ENCODE results near the gene ASPM.

The ASPM gene

DNA sequence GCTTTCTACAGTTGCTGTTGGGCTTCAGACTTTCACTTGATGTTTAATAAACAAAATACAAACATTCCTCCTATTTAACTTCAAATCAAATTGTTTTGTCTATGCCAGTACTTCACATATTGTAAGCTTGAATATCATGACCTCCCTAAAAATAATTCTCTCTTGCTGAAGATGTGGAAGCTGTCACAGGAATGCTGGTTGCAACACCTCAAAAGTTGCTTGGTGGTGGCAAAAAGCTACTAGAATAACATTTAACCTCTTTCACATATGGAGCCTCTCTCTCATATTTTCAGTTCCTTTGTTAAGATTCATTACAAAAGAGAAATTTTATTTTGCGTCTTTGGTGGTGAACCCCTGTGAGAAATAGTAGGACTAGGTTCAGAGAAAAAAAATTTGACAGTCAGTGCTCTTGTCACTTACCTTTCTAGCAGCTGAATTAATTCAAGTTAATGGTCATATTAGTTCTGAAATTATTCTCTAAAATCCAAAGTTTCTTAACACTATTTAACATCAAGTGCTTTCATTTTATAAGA, 53.9 kb downstream of the ASPM start:
- ATAC-seq (replicated peaks) (no peak), DNase-seq (no peak)
- Mint-ChIP-seq H3K27me3 (no peaks in the 10 kb centered on the region), H3K36me3 (ENCODE audit: insufficient read depth) (no peaks in the 10 kb centered on the region), H3K4me1 (ENCODE audit: low read depth in 2 of 2) (no peaks in the 10 kb centered on the region), H3K4me3 (no peak overlapping the region), H3K9me3 (no peaks in the 10 kb centered on the region), H3K27ac (no peak overlapping the region)

DNA sequence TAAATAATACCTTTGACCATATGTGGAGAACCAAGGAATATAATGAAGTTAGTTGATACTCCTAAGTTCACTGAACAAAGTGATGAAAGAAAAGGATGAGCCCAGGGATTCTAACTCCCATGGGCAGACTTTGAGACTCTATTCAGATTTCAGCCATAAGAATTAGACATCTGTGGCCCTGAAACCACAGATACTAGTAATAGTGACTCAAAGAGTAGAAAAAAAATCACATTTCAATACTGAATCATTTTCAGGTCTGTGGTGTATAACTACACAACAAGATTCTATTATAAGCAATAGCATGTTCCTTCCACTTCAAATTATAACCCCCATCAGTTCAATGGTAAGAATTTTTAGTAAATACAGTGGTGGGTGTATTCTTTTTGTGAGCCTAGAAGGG, 63.0 kb downstream of the ASPM start:
- Mint-ChIP-seq H3K4me3 (no peak overlapping the region), H3K4me1 (ENCODE audit: low read depth in 2 of 2) (no peaks in the 10 kb centered on the region), H3K27ac (no peak overlapping the region), H3K36me3 (ENCODE audit: insufficient read depth) (no peaks in the 10 kb centered on the region), H3K9me3 (peaks cover 7 to 9% of the 10 kb centered on the region in 2 donors), H3K27me3 (peaks cover 6 to 7% of the 10 kb centered on the region in 2 donors)
- no peak for DNase-seq
- ATAC-seq (replicated peaks) = no peak

DNA sequence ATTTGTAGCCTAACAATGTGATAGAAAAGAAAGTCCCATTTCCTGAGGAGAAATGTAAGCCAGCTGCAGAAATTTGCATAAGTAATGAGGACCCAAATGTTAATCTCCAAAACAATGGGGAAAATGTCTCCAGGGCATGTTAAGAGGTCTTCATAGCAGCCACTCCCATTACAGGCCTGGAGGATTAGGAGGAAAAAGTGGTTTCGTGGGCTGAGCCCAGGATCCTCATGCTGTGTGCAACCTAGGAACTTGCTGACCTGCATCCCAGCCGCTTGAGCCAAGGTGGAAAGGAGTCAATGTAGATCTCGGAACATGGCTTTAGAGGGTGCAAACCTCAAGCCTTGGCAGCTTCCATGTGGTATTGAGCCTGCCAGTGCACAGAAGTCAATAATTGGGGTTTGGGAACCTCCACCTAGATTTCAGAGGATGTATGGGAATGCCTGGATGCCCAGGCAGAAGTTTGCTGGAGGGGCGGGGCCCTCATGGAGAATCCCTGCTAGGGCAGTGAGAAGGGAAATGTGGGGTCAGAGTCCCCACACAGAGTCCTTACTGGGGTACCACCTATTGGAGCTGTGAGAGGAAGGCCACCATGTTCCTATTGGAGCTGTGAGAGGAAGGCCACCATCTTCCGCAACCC, 65.2 kb downstream of the ASPM start:
- Mint-ChIP-seq H3K4me1 (ENCODE audit: low read depth in 2 of 2) (no peaks in the 10 kb centered on the region), H3K27me3 (peaks cover 6 to 7% of the 10 kb centered on the region in 2 donors), H3K36me3 (ENCODE audit: insufficient read depth) (no peaks in the 10 kb centered on the region), H3K4me3 (no peak overlapping the region), H3K9me3 (peaks cover 7 to 9% of the 10 kb centered on the region in 2 donors), H3K27ac (no peak overlapping the region)
- no peak for DNase-seq
- no peak for ATAC-seq (replicated peaks)

DNA sequence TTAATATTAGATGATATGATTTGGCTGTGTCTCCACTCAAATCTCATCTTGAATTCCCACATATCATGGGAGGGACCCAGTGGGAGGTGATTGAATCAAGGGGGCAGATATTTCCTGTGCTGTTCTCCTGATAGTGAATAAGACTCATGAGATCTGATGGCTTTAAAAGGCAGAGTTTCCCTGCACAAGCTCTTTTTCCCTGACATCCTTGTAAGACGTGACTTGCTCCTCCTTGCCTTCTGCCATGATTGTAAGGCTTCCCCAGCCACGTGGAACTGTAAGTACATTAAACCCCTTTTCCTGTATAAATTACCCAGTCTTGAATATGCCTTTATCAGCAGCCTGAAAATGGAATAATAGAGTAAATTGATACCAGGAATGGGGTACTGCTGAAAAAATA, 66.1 kb downstream of the ASPM start:
- Mint-ChIP-seq H3K4me3 (no peak overlapping the region), H3K4me1 (ENCODE audit: low read depth in 2 of 2) (no peaks in the 10 kb centered on the region), H3K36me3 (ENCODE audit: insufficient read depth) (no peaks in the 10 kb centered on the region), H3K27me3 (peaks cover 6 to 7% of the 10 kb centered on the region in 2 donors), H3K27ac (no peak overlapping the region), H3K9me3 (peaks cover 7 to 9% of the 10 kb centered on the region in 2 donors)
- ATAC-seq (replicated peaks) (no peak), DNase-seq (no peak)

DNA sequence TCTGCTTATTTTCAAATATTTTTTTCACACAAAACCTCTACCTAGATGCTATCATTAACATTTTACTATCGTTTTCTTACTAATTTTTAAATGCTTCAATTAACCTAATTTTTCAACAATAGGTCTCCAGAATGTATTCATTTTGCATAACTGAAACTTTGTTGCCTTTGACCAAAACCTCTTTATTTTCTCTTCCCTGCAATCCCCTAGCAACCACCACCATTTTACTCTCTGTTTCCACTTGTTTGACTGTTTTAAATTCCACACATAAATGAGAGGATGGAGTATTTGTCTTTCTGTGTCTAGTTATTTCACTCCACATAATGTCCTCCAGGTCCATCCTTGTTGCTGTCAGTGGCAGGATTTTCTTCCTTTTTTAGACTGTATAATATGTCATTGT, 69.9 kb downstream of the ASPM start:
- Mint-ChIP-seq H3K4me1 (ENCODE audit: low read depth in 2 of 2) (no peaks in the 10 kb centered on the region), H3K36me3 (ENCODE audit: insufficient read depth) (no peaks in the 10 kb centered on the region), H3K27ac (no peak overlapping the region), H3K27me3 (peaks cover 6 to 29% of the 10 kb centered on the region in 2 donors), H3K4me3 (no peak overlapping the region), H3K9me3 (peaks cover 7 to 8% of the 10 kb centered on the region in 2 donors)
- ATAC-seq (replicated peaks) (no peak), DNase-seq (no peak)

DNA sequence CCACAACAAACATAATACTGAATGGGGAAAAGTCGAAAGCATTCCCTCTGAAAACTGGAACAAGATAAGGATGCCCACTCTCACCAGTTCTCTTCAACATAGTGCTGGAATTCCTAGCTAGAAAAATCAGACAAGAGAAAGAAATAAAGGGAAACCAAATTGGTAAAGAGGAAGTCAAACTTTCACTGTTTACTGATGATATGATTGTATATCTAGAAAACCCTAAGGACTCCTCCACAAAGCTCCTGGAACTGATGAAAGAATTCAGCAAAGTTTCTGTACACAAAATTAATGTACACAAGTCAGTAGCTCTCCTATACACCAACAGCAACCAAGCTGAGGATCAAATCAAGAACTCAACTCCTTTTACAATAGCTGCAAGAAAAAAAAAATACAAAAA, 72.5 kb downstream of the ASPM start:
- no peak overlapping the region for H3K4me3 Mint-ChIP-seq
- H3K36me3 Mint-ChIP-seq (ENCODE audit: insufficient read depth) = no peaks in the 10 kb centered on the region
- H3K27me3 Mint-ChIP-seq = peaks cover 2 to 22% of the 10 kb centered on the region in 2 donors
- no peak overlapping the region for H3K27ac Mint-ChIP-seq
- H3K9me3 Mint-ChIP-seq = no peaks in the 10 kb centered on the region
- no peaks in the 10 kb centered on the region for H3K4me1 Mint-ChIP-seq (ENCODE audit: low read depth in 2 of 2)
- no peak for DNase-seq
- no peak for ATAC-seq (replicated peaks)

DNA sequence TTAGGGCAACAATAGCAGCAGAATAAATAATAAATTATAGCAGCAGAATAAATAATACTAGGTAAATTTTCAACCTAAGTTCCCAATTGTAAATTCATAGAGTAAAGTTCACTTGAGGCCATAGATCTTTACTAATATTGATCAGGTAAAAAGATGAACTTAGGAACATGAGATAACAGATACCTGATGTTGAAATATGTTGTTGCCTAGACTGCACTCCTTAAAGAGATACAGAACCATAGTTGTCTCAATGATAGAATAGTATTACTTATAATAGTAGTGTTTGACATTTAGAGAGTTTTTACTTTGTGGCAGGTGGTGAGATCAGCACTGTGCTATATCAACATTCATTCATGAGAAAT, 79.0 kb downstream of the ASPM start:
- H3K27ac Mint-ChIP-seq = no peak overlapping the region
- no peak for ATAC-seq (replicated peaks)

DNA sequence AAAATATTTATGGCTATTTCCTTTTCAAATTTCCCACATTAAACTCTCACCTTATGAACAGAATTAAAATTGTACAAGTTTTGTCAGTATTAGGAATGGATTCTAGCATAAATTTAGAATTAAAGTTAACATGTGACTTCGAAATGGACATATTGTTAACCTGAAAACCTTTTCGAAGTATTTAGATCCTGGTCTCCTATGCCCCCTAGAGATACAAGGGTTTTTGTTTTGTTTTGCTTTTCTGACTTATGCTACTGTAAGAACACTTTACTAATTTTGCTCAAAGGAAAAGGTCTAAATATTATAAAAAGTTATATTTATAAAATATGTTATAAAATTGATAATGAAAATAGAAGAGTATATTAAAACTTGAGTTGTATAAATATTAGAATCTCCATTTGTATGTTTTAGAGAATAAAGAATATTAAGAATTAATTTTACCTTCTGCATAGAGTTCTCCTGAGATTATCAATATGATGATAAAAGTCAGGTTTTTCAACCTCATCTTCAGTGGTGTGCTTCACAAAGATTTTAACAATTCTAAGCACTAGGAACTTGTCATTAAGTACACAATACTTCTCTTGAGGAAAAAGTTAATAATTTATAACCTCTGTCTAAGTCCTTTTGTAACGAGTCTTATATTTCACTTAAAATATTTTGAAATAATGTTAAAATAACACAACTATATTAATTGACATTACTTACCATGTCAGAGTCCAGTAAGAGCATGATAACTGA, 79.6 kb downstream of the ASPM start, which contains the start of gene F13B:
Gene F13B (minus strand): TSS at position 542 of the 738 bp plus-strand sequence. CDS start 37 bp downstream, at position 505.
- no peak within 1 kb of the TSS for H3K4me3 Mint-ChIP-seq
- no peaks in the 10 kb centered on the region for H3K36me3 Mint-ChIP-seq (ENCODE audit: insufficient read depth)
- DNase-seq (no peak), ATAC-seq (replicated peaks) (no peak)
- peaks cover 11 to 12% of the 10 kb centered on the region in 2 donors for H3K27me3 Mint-ChIP-seq
- no peaks in the 10 kb centered on the region for H3K9me3 Mint-ChIP-seq
- no peak within 1 kb of the TSS for H3K27ac Mint-ChIP-seq
- no peaks in the 10 kb centered on the region for H3K4me1 Mint-ChIP-seq (ENCODE audit: low read depth in 2 of 2)

More for the DNA sequence above, 79.0 kb downstream of the ASPM start:
- no peak for DNase-seq
- Mint-ChIP-seq H3K4me3 (no peak overlapping the region), H3K4me1 (ENCODE audit: low read depth in 2 of 2) (no peaks in the 10 kb centered on the region), H3K27me3 (peaks cover 11 to 18% of the 10 kb centered on the region in 2 donors), H3K9me3 (no peaks in the 10 kb centered on the region), H3K36me3 (ENCODE audit: insufficient read depth) (no peaks in the 10 kb centered on the region)

DNA sequence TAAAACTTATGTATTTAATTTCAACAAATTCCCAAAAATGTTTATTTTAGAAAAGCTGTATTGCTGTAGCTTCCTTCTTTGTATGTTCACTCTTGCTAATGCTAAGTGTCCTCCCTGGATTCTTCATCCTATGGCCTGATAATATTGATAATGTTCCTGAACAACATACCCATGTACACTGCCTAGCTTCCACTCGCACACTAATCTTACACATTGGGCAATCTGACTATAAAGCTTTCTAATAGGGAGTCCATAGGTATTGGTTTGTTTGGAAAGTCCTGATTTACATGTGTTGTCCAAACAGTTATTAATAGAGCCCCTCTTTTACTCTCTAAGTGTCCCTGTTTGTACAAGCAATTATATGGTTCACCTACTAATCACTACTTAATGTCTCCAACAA, 80.2 kb downstream of the ASPM start:
- ATAC-seq (replicated peaks) = no peak
- Mint-ChIP-seq H3K27ac (no peak overlapping the region), H3K36me3 (ENCODE audit: insufficient read depth) (no peaks in the 10 kb centered on the region), H3K9me3 (no peaks in the 10 kb centered on the region), H3K27me3 (peaks cover 10 to 11% of the 10 kb centered on the region in 2 donors), H3K4me1 (ENCODE audit: low read depth in 2 of 2) (no peaks in the 10 kb centered on the region), H3K4me3 (no peak overlapping the region)
- DNase-seq = no peak

DNA sequence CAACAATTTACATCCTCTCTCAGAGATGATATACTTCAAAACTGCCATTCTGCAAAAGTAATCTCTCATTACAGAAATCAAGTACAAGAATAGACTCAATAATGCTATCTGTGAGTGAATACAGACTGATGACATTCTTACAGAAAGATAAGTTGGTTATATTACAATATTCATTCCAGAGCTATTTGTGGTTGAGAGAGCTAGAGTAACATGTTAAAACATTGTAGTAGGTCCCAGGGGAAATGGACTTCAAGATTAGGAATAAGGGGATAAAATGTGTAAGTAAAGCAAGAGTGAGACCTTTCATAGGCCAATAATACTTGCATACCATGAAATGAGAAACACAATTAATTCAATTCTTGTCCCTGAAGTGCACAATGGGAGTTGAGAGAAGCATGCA, 80.9 kb downstream of the ASPM start:
- no peak for DNase-seq
- Mint-ChIP-seq H3K27me3 (peaks cover 10 to 11% of the 10 kb centered on the region in 2 donors), H3K27ac (no peak overlapping the region), H3K4me3 (no peak overlapping the region), H3K9me3 (no peaks in the 10 kb centered on the region), H3K4me1 (ENCODE audit: low read depth in 2 of 2) (no peaks in the 10 kb centered on the region), H3K36me3 (ENCODE audit: insufficient read depth) (no peaks in the 10 kb centered on the region)
- no peak for ATAC-seq (replicated peaks)

DNA sequence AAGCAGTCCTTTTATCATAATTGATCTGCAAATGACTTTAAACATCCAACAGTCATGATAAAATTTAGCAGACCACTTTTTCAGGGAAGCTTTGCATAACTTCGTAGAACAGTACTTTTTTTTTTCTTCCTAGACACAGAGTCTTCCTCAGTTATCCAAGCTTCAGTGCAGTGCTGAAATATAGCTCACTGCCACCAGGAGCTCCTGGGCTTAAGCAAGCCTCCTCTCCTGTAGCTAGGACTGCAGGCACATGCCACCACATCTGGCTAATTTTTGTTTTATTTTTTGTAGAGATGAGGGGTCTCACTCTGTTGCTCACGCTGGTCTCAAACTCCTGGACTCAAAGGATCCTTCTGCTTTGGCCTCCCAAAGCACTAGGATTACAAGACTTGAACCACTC, 83.3 kb downstream of the ASPM start:
- peaks cover 2 to 10% of the 10 kb centered on the region in 2 donors for H3K27me3 Mint-ChIP-seq
- H3K4me1 Mint-ChIP-seq (ENCODE audit: low read depth in 2 of 2) = no peaks in the 10 kb centered on the region
- no peak overlapping the region for H3K27ac Mint-ChIP-seq
- no peaks in the 10 kb centered on the region for H3K9me3 Mint-ChIP-seq
- no peak overlapping the region for H3K4me3 Mint-ChIP-seq
- no peak for DNase-seq
- ATAC-seq (replicated peaks) = no peak
- no peaks in the 10 kb centered on the region for H3K36me3 Mint-ChIP-seq (ENCODE audit: insufficient read depth)

DNA sequence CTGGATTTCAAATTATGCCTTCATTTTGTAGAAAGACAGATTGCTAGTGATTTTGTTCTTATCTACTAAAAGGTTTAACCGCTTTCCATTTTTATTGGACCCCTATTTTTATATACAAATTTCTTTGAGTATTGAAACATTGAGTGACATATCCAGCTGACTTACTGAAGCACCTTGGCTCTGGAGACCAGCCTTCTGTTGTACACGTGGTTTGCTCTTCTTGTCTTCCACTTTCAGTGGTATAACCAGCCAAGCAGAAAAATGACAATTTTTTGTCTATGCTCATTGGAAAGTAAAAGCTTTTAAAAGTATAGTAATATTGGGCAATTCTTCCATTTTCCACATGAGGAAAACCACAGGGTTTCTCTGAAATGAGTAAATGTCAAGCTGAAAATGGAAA, 83.8 kb downstream of the ASPM start:
- ATAC-seq (replicated peaks) (no peak), DNase-seq (no peak)
- Mint-ChIP-seq H3K4me1 (ENCODE audit: low read depth in 2 of 2) (no peaks in the 10 kb centered on the region), H3K36me3 (ENCODE audit: insufficient read depth) (no peaks in the 10 kb centered on the region), H3K9me3 (no peaks in the 10 kb centered on the region), H3K27me3 (peaks cover 0 to 10% of the 10 kb centered on the region in 2 donors), H3K4me3 (no peak overlapping the region), H3K27ac (no peak overlapping the region)

DNA sequence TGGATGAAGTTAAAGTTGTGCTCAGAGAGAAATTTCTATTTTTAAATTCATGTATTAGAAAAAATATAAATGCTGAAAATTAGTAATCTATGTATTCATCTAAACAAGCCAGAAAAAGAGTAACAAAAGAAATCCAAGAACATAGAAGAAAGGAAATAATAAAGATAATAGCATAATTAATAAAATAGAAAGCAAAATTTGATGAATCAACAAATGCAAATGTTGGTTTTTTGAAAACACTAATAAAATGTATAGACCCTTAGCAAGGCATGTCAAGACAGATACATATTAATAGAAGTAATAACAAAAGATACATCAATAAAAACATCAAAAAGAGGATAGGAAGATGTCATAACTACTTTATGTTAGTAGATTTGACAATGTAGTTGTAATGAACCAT, 97.4 kb downstream of the ASPM start:
- Mint-ChIP-seq H3K27ac (no peak overlapping the region), H3K4me1 (ENCODE audit: low read depth in 2 of 2) (no peaks in the 10 kb centered on the region), H3K36me3 (ENCODE audit: insufficient read depth) (no peaks in the 10 kb centered on the region), H3K9me3 (peaks cover 0 to 2% of the 10 kb centered on the region in 2 donors), H3K4me3 (no peak overlapping the region), H3K27me3 (peaks cover 13 to 14% of the 10 kb centered on the region in 2 donors)
- DNase-seq (no peak), ATAC-seq (replicated peaks) (no peak)
